Fibroblast of lung (primary cell): ENCODE measurements around the gene COL8A1.

ENCODE experiments used
- EZH2 ChIP-seq: IDR thresholded peaks from 2 replicates; pipeline ENCODE4 v1.5.1; 2012; ENCODE audit warnings: low read length, control low read depth, mild to moderate bottlenecking; ENCODE audit errors: missing control alignments
- TF ChIP-seq, protein P1 (sequence below), 2 donors: IDR thresholded peaks in 1 of 2; conservative IDR thresholded peaks in 1 of 2; 1 replicate in 1 of 2; 2 replicates in 1 of 2; pipeline ENCODE4 v1.5.1; 2011 to 2012; ENCODE audit warnings: low read length in 2 of 2, control low read depth in 1 of 2, inconsistent platforms in 1 of 2, low read depth in 1 of 2, mild to moderate bottlenecking in 1 of 2

DNA sequence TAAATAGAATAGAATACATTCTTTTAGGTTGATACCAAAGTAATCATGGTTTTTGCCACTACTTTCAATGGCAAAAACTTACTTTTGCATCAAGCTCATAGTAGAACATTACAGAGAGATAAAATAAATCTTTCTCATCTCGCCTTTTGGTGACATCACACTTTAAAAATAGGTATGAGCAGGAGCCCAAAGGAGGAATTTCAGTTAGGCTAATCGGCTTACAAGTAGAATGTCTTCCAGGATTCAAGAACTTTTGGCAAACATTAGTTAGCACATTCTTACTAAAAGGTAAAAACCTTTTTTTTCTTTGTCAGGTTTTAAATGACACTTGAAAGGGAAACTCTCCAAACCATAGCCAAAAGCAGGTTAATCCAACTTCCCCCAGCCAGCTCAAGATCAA lies 119.6 kb downstream of the COL8A1 start:
- TF ChIP-seq, protein P1, sequence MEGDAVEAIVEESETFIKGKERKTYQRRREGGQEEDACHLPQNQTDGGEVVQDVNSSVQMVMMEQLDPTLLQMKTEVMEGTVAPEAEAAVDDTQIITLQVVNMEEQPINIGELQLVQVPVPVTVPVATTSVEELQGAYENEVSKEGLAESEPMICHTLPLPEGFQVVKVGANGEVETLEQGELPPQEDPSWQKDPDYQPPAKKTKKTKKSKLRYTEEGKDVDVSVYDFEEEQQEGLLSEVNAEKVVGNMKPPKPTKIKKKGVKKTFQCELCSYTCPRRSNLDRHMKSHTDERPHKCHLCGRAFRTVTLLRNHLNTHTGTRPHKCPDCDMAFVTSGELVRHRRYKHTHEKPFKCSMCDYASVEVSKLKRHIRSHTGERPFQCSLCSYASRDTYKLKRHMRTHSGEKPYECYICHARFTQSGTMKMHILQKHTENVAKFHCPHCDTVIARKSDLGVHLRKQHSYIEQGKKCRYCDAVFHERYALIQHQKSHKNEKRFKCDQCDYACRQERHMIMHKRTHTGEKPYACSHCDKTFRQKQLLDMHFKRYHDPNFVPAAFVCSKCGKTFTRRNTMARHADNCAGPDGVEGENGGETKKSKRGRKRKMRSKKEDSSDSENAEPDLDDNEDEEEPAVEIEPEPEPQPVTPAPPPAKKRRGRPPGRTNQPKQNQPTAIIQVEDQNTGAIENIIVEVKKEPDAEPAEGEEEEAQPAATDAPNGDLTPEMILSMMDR (conservative IDR thresholded peaks at IDR 0.05 in 1 of 2, IDR thresholded peaks at IDR 0.05 in 1 of 2; ENCODE audit: low read depth in 1 of 2, low read length in 2 of 2) = no peak
- TF ChIP-seq EZH2 = no peak
